Measurements from ENCODE around the gene USP14.

DNA sequence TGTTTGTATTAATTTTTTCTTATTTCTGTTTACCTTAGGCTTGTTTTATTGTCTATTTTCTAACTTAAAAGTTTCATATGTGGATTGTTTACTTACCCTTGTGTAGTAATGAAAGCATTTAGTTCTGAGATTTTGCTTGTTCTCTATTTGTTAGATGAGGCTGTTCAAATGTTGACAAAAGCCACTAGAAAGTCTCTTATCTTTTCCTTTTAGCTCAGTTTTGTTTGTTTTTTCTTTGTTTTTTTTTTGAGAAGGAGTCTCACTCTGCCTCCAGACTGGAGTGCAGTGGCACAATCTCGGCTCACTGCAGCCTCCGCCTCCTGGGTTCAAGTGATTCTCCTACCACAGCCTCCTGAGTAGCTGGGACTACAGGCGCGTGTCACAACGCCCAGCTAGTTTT lies 30.9 kb downstream of the USP14 start:
- TF ChIP-seq EZH2 (IDR thresholded peaks at IDR 0.05; ENCODE audit: low read depth, unreplicated experiment) (no peak), NANOG (IDR thresholded peaks at IDR 0.05; ENCODE audit: borderline replicate concordance) (no peak), POLR2AphosphoS5 (IDR thresholded peaks at IDR 0.05; ENCODE audit: low read depth) (no peak), EZH2phosphoT487 (IDR thresholded peaks at IDR 0.05; ENCODE audit: unreplicated experiment) (no peak), CREB1 (CRISPR knock-in tag; IDR thresholded peaks at IDR 0.05; ENCODE audit: low read depth) (no peak), STAT1 (IDR thresholded peaks at IDR 0.05; ENCODE audit: unreplicated experiment) (no peak), JUNB (IDR thresholded peaks at IDR 0.05; ENCODE audit: unreplicated experiment) (no peak), ZNF331 (CRISPR knock-in tag; IDR thresholded peaks at IDR 0.05; ENCODE audit: low read depth) (no peak)
- TF ChIP-seq, protein P1, sequence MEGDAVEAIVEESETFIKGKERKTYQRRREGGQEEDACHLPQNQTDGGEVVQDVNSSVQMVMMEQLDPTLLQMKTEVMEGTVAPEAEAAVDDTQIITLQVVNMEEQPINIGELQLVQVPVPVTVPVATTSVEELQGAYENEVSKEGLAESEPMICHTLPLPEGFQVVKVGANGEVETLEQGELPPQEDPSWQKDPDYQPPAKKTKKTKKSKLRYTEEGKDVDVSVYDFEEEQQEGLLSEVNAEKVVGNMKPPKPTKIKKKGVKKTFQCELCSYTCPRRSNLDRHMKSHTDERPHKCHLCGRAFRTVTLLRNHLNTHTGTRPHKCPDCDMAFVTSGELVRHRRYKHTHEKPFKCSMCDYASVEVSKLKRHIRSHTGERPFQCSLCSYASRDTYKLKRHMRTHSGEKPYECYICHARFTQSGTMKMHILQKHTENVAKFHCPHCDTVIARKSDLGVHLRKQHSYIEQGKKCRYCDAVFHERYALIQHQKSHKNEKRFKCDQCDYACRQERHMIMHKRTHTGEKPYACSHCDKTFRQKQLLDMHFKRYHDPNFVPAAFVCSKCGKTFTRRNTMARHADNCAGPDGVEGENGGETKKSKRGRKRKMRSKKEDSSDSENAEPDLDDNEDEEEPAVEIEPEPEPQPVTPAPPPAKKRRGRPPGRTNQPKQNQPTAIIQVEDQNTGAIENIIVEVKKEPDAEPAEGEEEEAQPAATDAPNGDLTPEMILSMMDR (conservative IDR thresholded peaks at IDR 0.05; ENCODE audit: low read depth in 2 of 2): no peak
- TF ChIP-seq, protein P2, sequence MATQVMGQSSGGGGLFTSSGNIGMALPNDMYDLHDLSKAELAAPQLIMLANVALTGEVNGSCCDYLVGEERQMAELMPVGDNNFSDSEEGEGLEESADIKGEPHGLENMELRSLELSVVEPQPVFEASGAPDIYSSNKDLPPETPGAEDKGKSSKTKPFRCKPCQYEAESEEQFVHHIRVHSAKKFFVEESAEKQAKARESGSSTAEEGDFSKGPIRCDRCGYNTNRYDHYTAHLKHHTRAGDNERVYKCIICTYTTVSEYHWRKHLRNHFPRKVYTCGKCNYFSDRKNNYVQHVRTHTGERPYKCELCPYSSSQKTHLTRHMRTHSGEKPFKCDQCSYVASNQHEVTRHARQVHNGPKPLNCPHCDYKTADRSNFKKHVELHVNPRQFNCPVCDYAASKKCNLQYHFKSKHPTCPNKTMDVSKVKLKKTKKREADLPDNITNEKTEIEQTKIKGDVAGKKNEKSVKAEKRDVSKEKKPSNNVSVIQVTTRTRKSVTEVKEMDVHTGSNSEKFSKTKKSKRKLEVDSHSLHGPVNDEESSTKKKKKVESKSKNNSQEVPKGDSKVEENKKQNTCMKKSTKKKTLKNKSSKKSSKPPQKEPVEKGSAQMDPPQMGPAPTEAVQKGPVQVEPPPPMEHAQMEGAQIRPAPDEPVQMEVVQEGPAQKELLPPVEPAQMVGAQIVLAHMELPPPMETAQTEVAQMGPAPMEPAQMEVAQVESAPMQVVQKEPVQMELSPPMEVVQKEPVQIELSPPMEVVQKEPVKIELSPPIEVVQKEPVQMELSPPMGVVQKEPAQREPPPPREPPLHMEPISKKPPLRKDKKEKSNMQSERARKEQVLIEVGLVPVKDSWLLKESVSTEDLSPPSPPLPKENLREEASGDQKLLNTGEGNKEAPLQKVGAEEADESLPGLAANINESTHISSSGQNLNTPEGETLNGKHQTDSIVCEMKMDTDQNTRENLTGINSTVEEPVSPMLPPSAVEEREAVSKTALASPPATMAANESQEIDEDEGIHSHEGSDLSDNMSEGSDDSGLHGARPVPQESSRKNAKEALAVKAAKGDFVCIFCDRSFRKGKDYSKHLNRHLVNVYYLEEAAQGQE (IDR thresholded peaks at IDR 0.05; ENCODE audit: unreplicated experiment): no peak
- TF ChIP-seq, protein P3, sequence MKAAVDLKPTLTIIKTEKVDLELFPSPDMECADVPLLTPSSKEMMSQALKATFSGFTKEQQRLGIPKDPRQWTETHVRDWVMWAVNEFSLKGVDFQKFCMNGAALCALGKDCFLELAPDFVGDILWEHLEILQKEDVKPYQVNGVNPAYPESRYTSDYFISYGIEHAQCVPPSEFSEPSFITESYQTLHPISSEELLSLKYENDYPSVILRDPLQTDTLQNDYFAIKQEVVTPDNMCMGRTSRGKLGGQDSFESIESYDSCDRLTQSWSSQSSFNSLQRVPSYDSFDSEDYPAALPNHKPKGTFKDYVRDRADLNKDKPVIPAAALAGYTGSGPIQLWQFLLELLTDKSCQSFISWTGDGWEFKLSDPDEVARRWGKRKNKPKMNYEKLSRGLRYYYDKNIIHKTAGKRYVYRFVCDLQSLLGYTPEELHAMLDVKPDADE (IDR thresholded peaks at IDR 0.05): no peak

All from GM23338 (cell line).